ENCODE measurements around the gene PGM1.
A peak's percentile ranks its signal among the peaks of the same experiment; 100 is the strongest.

The PGM1 gene

GRCh38 chr1:63621075-63621474, 27.9 kb downstream of the PGM1 start:
- Histone ChIP-seq H3K4me3 (ENCODE audit: low read length) (no peak overlapping the region), H3K27ac (ENCODE audit: low read length) (no peak overlapping the region), H3K9me3 (ENCODE audit: insufficient read depth, low read depth, low read length) (no peaks in the 10 kb centered on the region), H3K4me1 (ENCODE audit: insufficient read depth, low read length) (peaks cover 4% of the 10 kb centered on the region), H3K36me3 (ENCODE audit: insufficient read depth, low read depth, low read length) (no peaks in the 10 kb centered on the region), H3K27me3 (ENCODE audit: insufficient read depth, low read length) (no peaks in the 10 kb centered on the region), H3K9ac (ENCODE audit: low read depth, low read length) (no peak overlapping the region)

DNA sequence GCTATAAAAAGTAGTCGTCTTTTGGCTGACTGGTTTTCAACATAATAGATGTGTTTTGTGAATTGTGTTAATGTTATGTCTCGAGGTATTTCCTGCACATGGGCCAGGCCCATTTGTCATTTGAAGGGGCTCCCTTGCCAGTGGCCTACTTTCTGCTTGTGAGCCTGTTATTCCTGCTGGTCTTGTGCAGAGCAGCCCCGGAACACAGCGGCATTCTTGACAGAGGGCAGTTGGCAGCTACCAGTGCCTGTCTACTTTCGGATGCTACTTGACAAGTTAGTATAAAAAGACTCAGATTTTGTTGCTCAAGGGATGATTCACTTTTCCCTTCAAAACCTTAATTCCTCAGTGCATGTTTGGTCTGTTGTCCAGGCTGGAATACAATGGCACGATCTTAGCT, 28.5 kb downstream of the PGM1 start:
- no peaks in the 10 kb centered on the region for H3K27me3 ChIP-seq (ENCODE audit: insufficient read depth, low read length)
- no peak overlapping the region for H3K9ac ChIP-seq (ENCODE audit: low read depth, low read length)
- no peaks in the 10 kb centered on the region for H3K36me3 ChIP-seq (ENCODE audit: insufficient read depth, low read depth, low read length)
- H3K4me3 ChIP-seq (ENCODE audit: low read length): no peak overlapping the region
- H3K27ac ChIP-seq (ENCODE audit: low read length): no peak overlapping the region
- no peaks in the 10 kb centered on the region; the same call in 1 of the 2 replicates for H3K4me1 ChIP-seq (ENCODE audit: insufficient read depth, low read length)
- no peaks in the 10 kb centered on the region for H3K9me3 ChIP-seq (ENCODE audit: insufficient read depth, low read depth, low read length)

- H3K9ac ChIP-seq (ENCODE audit: low read depth, low read length): no peak overlapping the region
- no peaks in the 10 kb centered on the region; the same call in 1 of the 2 replicates for H3K4me1 ChIP-seq (ENCODE audit: insufficient read depth, low read length)
- H3K4me3 ChIP-seq (ENCODE audit: low read length): no peak overlapping the region
- no peaks in the 10 kb centered on the region for H3K36me3 ChIP-seq (ENCODE audit: insufficient read depth, low read depth, low read length)
- H3K27me3 ChIP-seq (ENCODE audit: insufficient read depth, low read length): no peaks in the 10 kb centered on the region
- H3K27ac ChIP-seq (ENCODE audit: low read length): no peak overlapping the region
- no peaks in the 10 kb centered on the region for H3K9me3 ChIP-seq (ENCODE audit: insufficient read depth, low read depth, low read length)
These were observed 29.8 kb downstream of the PGM1 start for GRCh38 chr1:63622849-63623566.

DNA sequence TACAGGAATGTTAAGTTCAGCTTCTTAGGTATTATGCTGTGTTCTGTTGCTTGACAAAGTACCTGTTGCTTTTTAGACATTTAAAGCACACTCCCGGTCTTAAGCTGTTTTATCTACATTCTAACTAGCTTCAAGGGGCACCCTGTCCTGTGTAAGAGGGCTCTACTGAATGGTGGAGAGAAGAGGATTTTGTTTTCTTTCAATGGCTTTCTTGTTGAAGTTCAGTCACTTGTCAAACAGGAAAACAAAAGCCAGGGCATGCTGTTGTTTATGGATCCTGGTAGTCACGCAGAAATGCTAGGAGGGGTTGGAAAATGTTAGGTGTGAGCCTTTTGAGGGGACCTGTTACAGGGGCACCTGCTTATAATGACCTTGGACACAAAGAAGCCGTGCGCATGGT, 30.7 kb downstream of the PGM1 start:
- no peaks in the 10 kb centered on the region for H3K36me3 ChIP-seq (ENCODE audit: insufficient read depth, low read depth, low read length)
- H3K27me3 ChIP-seq (ENCODE audit: insufficient read depth, low read length): no peaks in the 10 kb centered on the region
- no peak overlapping the region for H3K4me3 ChIP-seq (ENCODE audit: low read length)
- no peak overlapping the region for H3K9ac ChIP-seq (ENCODE audit: low read depth, low read length)
- H3K4me1 ChIP-seq (ENCODE audit: insufficient read depth, low read length): no peaks in the 10 kb centered on the region; the same call in 1 of the 2 replicates
- H3K9me3 ChIP-seq (ENCODE audit: insufficient read depth, low read depth, low read length): no peaks in the 10 kb centered on the region
- H3K27ac ChIP-seq (ENCODE audit: low read length): no peak overlapping the region

DNA sequence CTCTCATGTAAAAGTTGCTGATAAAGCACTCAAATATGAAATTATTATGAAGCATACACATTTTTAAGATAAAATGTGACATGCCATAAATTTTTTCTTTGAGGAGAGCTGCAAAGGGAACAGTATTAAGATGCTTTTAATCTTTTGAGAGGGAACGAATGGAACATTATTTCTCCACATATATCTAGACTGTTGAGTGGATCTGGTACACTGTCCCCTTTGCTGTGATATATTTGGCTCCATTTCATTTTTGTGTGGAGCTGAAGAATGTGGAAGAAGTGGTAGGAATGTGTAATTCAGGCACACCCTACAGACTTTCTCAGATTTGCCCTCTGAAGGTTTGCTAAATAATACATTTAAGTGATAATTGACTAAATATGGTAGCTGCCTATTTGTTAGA, 31.7 kb downstream of the PGM1 start:
- Histone ChIP-seq H3K36me3 (ENCODE audit: insufficient read depth, low read depth, low read length) (no peaks in the 10 kb centered on the region), H3K9ac (ENCODE audit: low read depth, low read length) (peak overlapping the region; percentile 9; the same call in 1 of the 2 replicates), H3K4me3 (ENCODE audit: low read length) (no peak overlapping the region), H3K27ac (ENCODE audit: low read length) (no peak overlapping the region), H3K27me3 (ENCODE audit: insufficient read depth, low read length) (no peaks in the 10 kb centered on the region), H3K4me1 (ENCODE audit: insufficient read depth, low read length) (no peaks in the 10 kb centered on the region; the same call in 1 of the 2 replicates), H3K9me3 (ENCODE audit: insufficient read depth, low read depth, low read length) (no peaks in the 10 kb centered on the region)

GRCh38 chr1:63626222-63626621, 33.0 kb downstream of the PGM1 start:
- H3K36me3 ChIP-seq (ENCODE audit: insufficient read depth, low read depth, low read length): no peaks in the 10 kb centered on the region
- H3K9me3 ChIP-seq (ENCODE audit: insufficient read depth, low read depth, low read length): no peaks in the 10 kb centered on the region
- H3K27me3 ChIP-seq (ENCODE audit: insufficient read depth, low read length): no peaks in the 10 kb centered on the region
- no peak overlapping the region for H3K4me3 ChIP-seq (ENCODE audit: low read length)
- H3K27ac ChIP-seq (ENCODE audit: low read length): no peak overlapping the region
- no peaks in the 10 kb centered on the region; the same call in 1 of the 2 replicates for H3K4me1 ChIP-seq (ENCODE audit: insufficient read depth, low read length)
- no peak overlapping the region for H3K9ac ChIP-seq (ENCODE audit: low read depth, low read length)

DNA sequence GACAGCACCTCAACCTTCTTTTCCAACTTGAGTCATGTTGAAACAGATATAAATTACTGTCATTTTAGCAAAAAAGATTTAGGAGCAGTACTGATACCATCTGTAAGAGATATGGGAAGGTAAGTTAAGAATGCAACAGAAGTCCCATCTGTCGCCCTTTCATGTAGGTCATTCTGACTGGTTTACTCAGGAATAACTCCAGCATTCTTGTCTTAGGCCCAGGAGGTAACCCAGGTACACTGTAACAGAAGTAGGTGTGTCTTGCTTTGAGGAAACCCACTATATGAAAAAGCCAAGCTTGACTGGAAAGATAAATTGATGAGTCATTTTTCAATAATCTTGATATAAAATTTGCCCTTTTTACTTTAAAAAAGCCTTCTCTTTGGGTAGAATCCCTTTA, 35.4 kb downstream of the PGM1 start:
- Histone ChIP-seq H3K36me3 (ENCODE audit: insufficient read depth, low read depth, low read length) (peaks cover 10% of the 10 kb centered on the region; the same call in 1 of the 2 replicates), H3K9me3 (ENCODE audit: insufficient read depth, low read depth, low read length) (no peaks in the 10 kb centered on the region), H3K4me3 (ENCODE audit: low read length) (no peak overlapping the region), H3K4me1 (ENCODE audit: insufficient read depth, low read length) (no peaks in the 10 kb centered on the region; the same call in 1 of the 2 replicates), H3K9ac (ENCODE audit: low read depth, low read length) (no peak overlapping the region), H3K27me3 (ENCODE audit: insufficient read depth, low read length) (no peaks in the 10 kb centered on the region), H3K27ac (ENCODE audit: low read length) (no peak overlapping the region)

DNA sequence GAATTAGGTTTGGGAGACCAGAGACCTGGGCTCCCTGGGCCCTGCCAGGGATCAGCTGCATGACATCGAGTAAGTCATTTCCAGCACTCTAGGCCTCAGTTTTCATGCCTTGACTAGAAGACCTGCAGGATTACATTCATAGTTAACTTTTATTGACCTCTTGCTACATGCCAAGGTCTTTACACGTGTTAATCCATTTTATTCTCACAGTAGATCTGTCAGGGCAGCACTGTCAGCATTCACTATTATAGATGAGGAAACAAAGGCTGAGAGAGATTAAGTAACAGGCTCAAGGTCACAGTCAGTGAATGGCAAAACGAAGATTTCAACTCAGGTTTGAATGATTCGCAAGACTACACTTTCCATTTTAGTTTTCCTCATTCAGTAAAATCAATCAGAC, 37.0 kb downstream of the PGM1 start:
- H3K36me3 ChIP-seq (ENCODE audit: insufficient read depth, low read depth, low read length): peaks cover 10% of the 10 kb centered on the region; the same call in 1 of the 2 replicates
- no peak overlapping the region for H3K27ac ChIP-seq (ENCODE audit: low read length)
- H3K4me1 ChIP-seq (ENCODE audit: insufficient read depth, low read length): no peaks in the 10 kb centered on the region; the same call in 1 of the 2 replicates
- H3K9me3 ChIP-seq (ENCODE audit: insufficient read depth, low read depth, low read length): no peaks in the 10 kb centered on the region
- no peak overlapping the region for H3K4me3 ChIP-seq (ENCODE audit: low read length)
- H3K9ac ChIP-seq (ENCODE audit: low read depth, low read length): no peak overlapping the region
- no peaks in the 10 kb centered on the region for H3K27me3 ChIP-seq (ENCODE audit: insufficient read depth, low read length)

DNA sequence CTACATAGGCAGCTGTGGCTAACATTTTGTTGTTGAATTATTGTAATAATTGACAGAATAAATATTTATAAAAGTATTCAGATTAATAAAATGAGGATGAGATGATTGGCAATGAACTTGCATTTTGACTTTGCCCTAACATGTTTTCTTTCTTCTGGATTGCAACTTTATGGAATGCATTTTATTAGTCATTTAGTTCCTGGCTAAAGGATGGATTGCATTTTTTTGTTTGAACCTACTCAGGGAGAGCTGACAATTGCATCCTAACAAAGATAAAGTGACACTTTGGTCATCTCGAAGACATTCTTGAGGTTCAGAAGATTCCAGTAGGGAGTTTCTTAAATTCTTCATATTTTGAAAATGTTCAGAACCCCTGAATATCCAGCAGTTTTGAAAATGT, 37.5 kb downstream of the PGM1 start:
- no peaks in the 10 kb centered on the region; the same call in 1 of the 2 replicates for H3K4me1 ChIP-seq (ENCODE audit: insufficient read depth, low read length)
- no peaks in the 10 kb centered on the region for H3K27me3 ChIP-seq (ENCODE audit: insufficient read depth, low read length)
- H3K4me3 ChIP-seq (ENCODE audit: low read length): no peak overlapping the region
- H3K9me3 ChIP-seq (ENCODE audit: insufficient read depth, low read depth, low read length): no peaks in the 10 kb centered on the region
- H3K36me3 ChIP-seq (ENCODE audit: insufficient read depth, low read depth, low read length): peaks cover 10% of the 10 kb centered on the region; the same call in 1 of the 2 replicates
- H3K27ac ChIP-seq (ENCODE audit: low read length): no peak overlapping the region
- no peak overlapping the region for H3K9ac ChIP-seq (ENCODE audit: low read depth, low read length)

GRCh38 chr1:63632110-63632509, 38.9 kb downstream of the PGM1 start:
- no peak overlapping the region for H3K4me3 ChIP-seq (ENCODE audit: low read length)
- H3K36me3 ChIP-seq (ENCODE audit: insufficient read depth, low read depth, low read length): peaks cover 10% of the 10 kb centered on the region; the same call in 1 of the 2 replicates

GRCh38 chr1:63633281-63633680, 40.1 kb downstream of the PGM1 start:
- Histone ChIP-seq H3K4me1 (ENCODE audit: insufficient read depth, low read length) (no peaks in the 10 kb centered on the region), H3K9ac (ENCODE audit: low read depth, low read length) (no peak overlapping the region), H3K27me3 (ENCODE audit: insufficient read depth, low read length) (no peaks in the 10 kb centered on the region), H3K27ac (ENCODE audit: low read length) (no peak overlapping the region), H3K36me3 (ENCODE audit: insufficient read depth, low read depth, low read length) (peaks cover 11% of the 10 kb centered on the region; the same call in 1 of the 2 replicates), H3K9me3 (ENCODE audit: insufficient read depth, low read depth, low read length) (no peaks in the 10 kb centered on the region), H3K4me3 (ENCODE audit: low read length) (no peak overlapping the region)

More at GRCh38 chr1:63632110-63632509, 38.9 kb downstream of the PGM1 start:
- H3K27ac ChIP-seq (ENCODE audit: low read length): no peak overlapping the region
- H3K4me1 ChIP-seq (ENCODE audit: insufficient read depth, low read length): no peaks in the 10 kb centered on the region
- H3K9ac ChIP-seq (ENCODE audit: low read depth, low read length): no peak overlapping the region
- H3K27me3 ChIP-seq (ENCODE audit: insufficient read depth, low read length): no peaks in the 10 kb centered on the region
- H3K9me3 ChIP-seq (ENCODE audit: insufficient read depth, low read depth, low read length): no peaks in the 10 kb centered on the region

DNA sequence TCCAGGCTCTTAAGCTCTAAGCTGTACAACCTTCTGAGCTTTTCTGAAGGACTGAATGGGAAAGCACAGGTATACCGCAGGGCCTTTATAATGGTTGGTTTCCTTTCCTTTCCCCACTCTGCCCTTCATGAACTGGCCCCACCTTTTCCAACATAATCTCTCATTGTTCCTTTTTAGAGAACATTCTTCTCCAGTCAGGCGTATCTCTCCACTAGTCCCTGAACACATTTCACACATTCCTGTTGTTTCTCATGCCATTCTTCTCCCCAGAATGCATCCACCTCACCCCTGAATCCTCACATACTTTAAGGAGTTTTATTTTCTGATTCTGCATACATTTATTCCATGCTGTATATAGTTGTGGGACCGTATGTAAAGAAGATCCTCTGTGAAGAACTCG, 41.3 kb downstream of the PGM1 start:
- Histone ChIP-seq H3K27me3 (ENCODE audit: insufficient read depth, low read length) (no peaks in the 10 kb centered on the region), H3K9me3 (ENCODE audit: insufficient read depth, low read depth, low read length) (no peaks in the 10 kb centered on the region), H3K9ac (ENCODE audit: low read depth, low read length) (no peak overlapping the region), H3K4me3 (ENCODE audit: low read length) (no peak overlapping the region), H3K36me3 (ENCODE audit: insufficient read depth, low read depth, low read length) (peaks cover 17% of the 10 kb centered on the region; the same call in 1 of the 2 replicates), H3K27ac (ENCODE audit: low read length) (no peak overlapping the region), H3K4me1 (ENCODE audit: insufficient read depth, low read length) (no peaks in the 10 kb centered on the region)
